Lower leg skin (tissue), 4 donors: ENCODE data around the gene AOPEP. TPM values are rescaled to one million over a fixed set of nuclear protein-coding genes. Genes with fewer than 3 reads are reported as not detected.

Experiments used
- DNase-seq, 2 donors: peaks; one replicate each; pipeline ENCODE4 v3.0.0-alpha.2; 2019; ENCODE audit warnings: low spot score in 2 of 2
- H3K4me3 ChIP-seq: fragments of 200-600 bp; sonication (generic); 2 replicates; pipeline ENCODE4 v1.5.1; 2017; ENCODE audit warnings: mild to moderate bottlenecking, low read depth; ENCODE audit not compliant: poor library complexity, severe bottlenecking
- CTCF ChIP-seq, 3 donors: fragments of 450-650 bp; IDR thresholded peaks; one replicate each; pipeline ENCODE4 v1.5.1; 2016; ENCODE audit warnings: antibody characterized with exemption in 3 of 3, mild to moderate bottlenecking in 3 of 3, moderate library complexity in 2 of 3
- POLR2A ChIP-seq, 2 donors: fragments of 450-650 bp; IDR thresholded peaks; one replicate each; pipeline ENCODE4 v1.6.1; 2016 to 2017; ENCODE audit warnings: antibody characterized with exemption in 2 of 2, mild to moderate bottlenecking in 1 of 2, moderate library complexity in 1 of 2
- WGBS, 2 donors: methylation state at CpG; one replicate each; pipeline ENCODE4 v1.1.5; 2018; 5-methylcytosine and 5-hydroxymethylcytosine counted together
- intact Hi-C: fragments of 100-400 bp; cut with DNase I; formaldehyde crosslinking; loops from one replicate; pipeline ENCODE4 v1.15.0; 2023; ENCODE audit warnings: low total_unique reads
- total RNA-seq, 4 donors: library from RNA; depleted of rRNA; stranded (reverse); fragments of >200 nt; gene quantifications; one replicate each; pipeline ENCODE4 v1.1.0, GENCODE V29; 2016

The AOPEP gene
- total RNA-seq, 4 donors from 2014 or later, result 66.3 to 136 (median 118) TPM

DNA sequence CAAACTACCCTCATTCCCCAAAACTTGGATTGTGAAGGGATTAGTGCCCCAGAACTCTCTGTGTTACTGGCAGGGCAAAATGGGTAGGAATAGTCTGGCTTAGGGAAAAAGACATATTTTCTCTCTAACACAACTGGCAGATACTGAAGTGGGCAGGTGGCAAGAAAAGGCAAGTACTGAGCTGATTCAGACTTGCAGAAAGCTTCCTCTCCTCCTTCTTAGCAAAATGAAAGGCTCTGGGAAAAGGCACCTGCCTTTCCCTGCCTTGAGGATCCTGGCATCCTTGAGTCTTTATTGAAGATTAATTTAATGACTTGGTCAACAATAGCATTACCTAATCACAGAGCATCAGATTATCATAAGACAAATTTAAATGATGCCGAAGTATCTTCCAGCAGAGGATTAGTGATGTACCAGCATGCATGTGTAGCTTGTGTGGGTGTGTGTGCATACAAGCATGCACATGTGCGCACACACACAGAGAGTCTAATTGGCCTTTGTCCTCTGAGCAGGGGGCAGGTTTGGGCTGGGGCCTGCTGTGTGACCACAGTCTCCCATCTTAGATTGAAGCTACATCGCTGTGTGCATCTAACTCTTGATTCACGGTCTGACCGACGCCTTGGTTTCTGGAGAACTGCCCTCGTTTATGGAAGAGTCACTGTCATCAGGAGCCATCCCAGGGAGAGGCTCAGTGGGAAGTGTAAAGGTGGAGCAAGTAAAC, 294.8 kb downstream of the AOPEP start:
- no peak for DNase-seq
- intact Hi-C loops, result no loop called here
- H3K4me3 ChIP-seq, result no peak overlapping the region
- TF ChIP-seq CTCF (IDR thresholded peaks at IDR 0.05) (no peak), POLR2A (IDR thresholded peaks at IDR 0.05) (no peak)
- 31 to 53% methylated on average over 7 of the region's 7 CpGs for WGBS, 2 donors

- DNase-seq, result no peak
- intact Hi-C loops, result no loop called here
Measured at GRCh38 chr9:95022657-95023056, 296.2 kb downstream of the AOPEP start.

GRCh38 chr9:95023217-95024003, 296.9 kb downstream of the AOPEP start:
- 49 to 52% methylated on average over 9 of the region's 9 CpGs for WGBS, 2 donors
- intact Hi-C loops, result no loop called here
- TF ChIP-seq CTCF (IDR thresholded peaks at IDR 0.05), result no peak
- TF ChIP-seq POLR2A (IDR thresholded peaks at IDR 0.05), result no peak
- no peak for DNase-seq
- no peak overlapping the region for H3K4me3 ChIP-seq

More at GRCh38 chr9:95022657-95023056, 296.2 kb downstream of the AOPEP start:
- H3K4me3 ChIP-seq, result no peak overlapping the region
- 91 to 92% methylated on average over 5 of the region's 5 CpGs for WGBS, 2 donors
- TF ChIP-seq CTCF (IDR thresholded peaks at IDR 0.05) (no peak), POLR2A (IDR thresholded peaks at IDR 0.05) (no peak)

- no peak for DNase-seq
- 52 to 55% methylated on average over 12 of the region's 12 CpGs for WGBS, 2 donors
- TF ChIP-seq POLR2A (IDR thresholded peaks at IDR 0.05), result no peak
- TF ChIP-seq CTCF (IDR thresholded peaks at IDR 0.05), result no peak
- intact Hi-C loops, result no loop called here
- H3K4me3 ChIP-seq, result no peak overlapping the region
Measured at GRCh38 chr9:95024097-95024671, 297.7 kb downstream of the AOPEP start.

DNA sequence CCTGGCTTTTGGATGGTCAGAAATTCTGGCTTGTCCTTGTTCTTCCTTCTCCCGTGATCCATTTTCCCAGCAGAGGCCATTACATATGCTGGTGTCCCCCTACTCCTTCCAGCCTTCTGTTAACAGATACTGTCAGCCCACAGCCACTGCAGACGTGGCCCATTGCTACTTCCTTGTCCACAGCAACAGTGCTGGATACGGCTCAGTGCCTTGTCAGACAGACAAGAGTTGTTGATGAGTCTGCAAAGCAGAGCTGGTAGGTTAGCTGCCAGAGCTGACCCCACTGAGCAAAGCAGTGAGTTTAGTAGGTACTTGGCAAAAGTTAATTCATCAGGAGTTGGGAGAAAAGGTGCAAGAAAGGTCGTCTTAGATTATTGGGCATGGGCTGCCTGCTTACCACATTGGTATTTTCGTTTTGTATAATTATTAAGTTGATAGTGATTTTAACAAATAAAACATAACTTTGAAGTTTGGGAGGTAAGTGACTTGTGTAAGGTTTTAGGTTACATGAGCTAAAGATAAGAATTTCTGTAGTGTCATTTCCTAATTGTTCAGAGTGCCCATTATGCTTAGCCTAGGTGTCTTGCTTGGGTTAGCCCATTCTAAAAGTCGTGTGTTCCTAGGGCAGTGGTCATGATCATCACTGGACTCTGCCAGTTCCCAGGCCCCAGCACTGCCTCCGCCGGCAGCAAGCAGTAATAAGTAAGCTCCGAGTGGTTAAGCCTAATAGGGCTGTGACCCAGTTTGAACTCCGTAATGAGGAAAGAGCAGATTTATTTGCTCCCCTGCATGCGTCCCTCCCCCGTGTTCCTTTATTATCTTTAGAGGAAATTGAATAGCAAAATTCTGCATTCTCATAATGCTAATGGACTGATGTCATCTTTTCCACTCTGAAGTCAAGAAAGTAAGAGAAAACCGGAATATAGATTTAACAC, 299.0 kb downstream of the AOPEP start:
- no peak overlapping the region for H3K4me3 ChIP-seq

More for the DNA sequence above, 299.0 kb downstream of the AOPEP start:
- no peak for TF ChIP-seq CTCF (IDR thresholded peaks at IDR 0.05)
- TF ChIP-seq POLR2A (IDR thresholded peaks at IDR 0.05), result no peak
- intact Hi-C loops, result no loop called here
- 28 to 29% methylated on average over 13 of the region's 13 CpGs for WGBS, 2 donors
- no peak for DNase-seq
